Stimulated activated CD4-positive, alpha-beta T cell treated with anti-CD3 and anti-CD28 coated beads, Interleukin-12 subunit alpha, Interleukin-12 subunit beta, amount 100 ng/mL, for 4 hours (primary cell): ENCODE data around the gene CYP3A4.
"Not testable (repeated sequence)": the region's sequence is repeated elsewhere in the genome, so short reads cannot be mapped to it uniquely, and the experiment has no call there.

Source experiments
- DNase-seq: peaks from one replicate; pipeline ENCODE4 v3.0.0-alpha.2; 2020

Gene CYP3A4

GRCh38 chr7:99791667-99792369 is 7.8 kb upstream of the CYP3A4 start:
- no peak for DNase-seq

GRCh38 chr7:99791021-99791420 is 7.0 kb upstream of the CYP3A4 start:
- no peak for DNase-seq

- DNase-seq, result no peak
Measured at GRCh38 chr7:99790407-99790806, 6.4 kb upstream of the CYP3A4 start.

- DNase-seq, result no peak
Measured at GRCh38 chr7:99789441-99790070, 5.6 kb upstream of the CYP3A4 start.

GRCh38 chr7:99788554-99788953 is 4.6 kb upstream of the CYP3A4 start:
- no peak for DNase-seq

GRCh38 chr7:99786726-99787335 is 2.8 kb upstream of the CYP3A4 start:
- DNase-seq, result no peak

GRCh38 chr7:99785654-99786053 is 1.7 kb upstream of the CYP3A4 start:
- not testable (repeated sequence) for DNase-seq

GRCh38 chr7:99782012-99782953 is 1.7 kb downstream of the CYP3A4 start:
- no peak for DNase-seq

- DNase-seq, result no peak
Measured at GRCh38 chr7:99780588-99780987, 3.4 kb downstream of the CYP3A4 start.

GRCh38 chr7:99779949-99780348 is 4.0 kb downstream of the CYP3A4 start:
- no peak for DNase-seq

GRCh38 chr7:99778880-99779279 is 5.1 kb downstream of the CYP3A4 start:
- DNase-seq, result no peak

GRCh38 chr7:99773395-99773794 is 10.6 kb downstream of the CYP3A4 start:
- not testable (repeated sequence) for DNase-seq

GRCh38 chr7:99772565-99772964 is 11.4 kb downstream of the CYP3A4 start:
- no peak for DNase-seq

- DNase-seq, result not testable (repeated sequence)
Measured at GRCh38 chr7:99769494-99769893, 14.5 kb downstream of the CYP3A4 start.

- no peak for DNase-seq
Measured at GRCh38 chr7:99768471-99768870, 15.5 kb downstream of the CYP3A4 start.

GRCh38 chr7:99767662-99768061 is 16.3 kb downstream of the CYP3A4 start:
- DNase-seq, result no peak

- no peak for DNase-seq
Measured at GRCh38 chr7:99766484-99767099, 17.4 kb downstream of the CYP3A4 start.

- DNase-seq, result no peak
Measured at GRCh38 chr7:99764478-99764877, 19.5 kb downstream of the CYP3A4 start.

- no peak for DNase-seq
Measured at GRCh38 chr7:99762680-99763327, 21.2 kb downstream of the CYP3A4 start.

- no peak for DNase-seq
Measured at GRCh38 chr7:99755085-99755484, 28.9 kb downstream of the CYP3A4 start.

GRCh38 chr7:99752356-99752755 is 31.6 kb downstream of the CYP3A4 start:
- DNase-seq, result no peak
